GF-D8 (cell line): ENCODE results near the gene CXCR5.
A peak's percentile ranks its signal among the peaks of the same experiment; 100 is the strongest.

Experiments
- DNase-seq: peaks from one replicate; lab custom pipeline; 2025; lab: John Stamatoyannopoulos, UW

The CXCR5 gene

GRCh38 chr11:118927554-118928100, 43.9 kb downstream of the CXCR5 start:
- no peak for DNase-seq

- peak; percentile 96 for DNase-seq
Observed at GRCh38 chr11:118928101-118928869, 44.6 kb downstream of the CXCR5 start.

GRCh38 chr11:118928870-118929500, 45.3 kb downstream of the CXCR5 start:
- peak; percentile 84 for DNase-seq

- DNase-seq = peak; percentile 97
Observed at GRCh38 chr11:118929501-118930093, 45.9 kb downstream of the CXCR5 start.

GRCh38 chr11:118930094-118930712, 46.5 kb downstream of the CXCR5 start:
- DNase-seq = peak; percentile 76

- no peak for DNase-seq
Observed at GRCh38 chr11:118931571-118931970, 47.9 kb downstream of the CXCR5 start.

- no peak for DNase-seq
Observed at GRCh38 chr11:118933486-118933885, 49.8 kb downstream of the CXCR5 start.

- DNase-seq = no peak
Observed at GRCh38 chr11:118935376-118935775, 51.7 kb downstream of the CXCR5 start.

- no peak for DNase-seq
Observed at GRCh38 chr11:118938491-118939403, 55.1 kb downstream of the CXCR5 start.

- no peak for DNase-seq
Observed at GRCh38 chr11:118939404-118939915, 55.8 kb downstream of the CXCR5 start.

GRCh38 chr11:118939953-118940598, 56.4 kb downstream of the CXCR5 start:
- peak; percentile 94 for DNase-seq

GRCh38 chr11:118947091-118947490, 63.4 kb downstream of the CXCR5 start:
- no peak for DNase-seq
